ENCODE measurements around the gene FUOM.
"Not testable (repeated sequence)": the region's sequence is repeated elsewhere in the genome, so short reads cannot be mapped to it uniquely, and the experiment has no call there.

The FUOM gene

DNA sequence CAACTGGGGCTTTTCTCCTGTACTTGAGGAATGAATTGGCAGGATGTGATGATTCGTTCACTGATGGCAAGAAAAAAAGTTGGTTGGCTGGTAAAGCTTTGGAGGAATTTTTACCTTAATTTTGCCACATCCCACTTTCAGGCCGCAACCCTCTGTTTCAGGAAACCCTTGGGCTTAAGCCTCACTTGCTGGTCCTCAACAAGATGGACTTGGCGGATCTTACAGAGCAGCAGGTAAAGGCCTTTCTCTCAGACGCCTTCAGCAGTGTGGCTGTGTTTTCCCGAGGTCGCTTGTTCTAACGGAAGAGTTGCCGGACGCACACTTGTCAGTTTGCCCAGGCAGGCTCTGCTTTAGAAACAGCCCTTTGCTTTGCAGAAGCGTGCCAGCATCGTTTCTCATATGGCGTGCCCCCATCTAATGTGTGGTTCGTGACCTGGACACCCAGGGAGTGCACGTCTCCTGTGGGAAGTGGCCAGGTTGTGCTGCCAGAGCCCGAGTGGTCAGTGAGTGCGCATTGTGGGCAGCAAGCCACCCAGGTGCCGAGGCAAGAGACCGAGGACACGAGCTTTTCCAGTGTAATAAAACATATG lies 38.3 kb upstream of the FUOM start:
- Histone ChIP-seq H3K36me3 (ENCODE audit: insufficient read depth, low read length) (peaks cover 40% of the 10 kb centered on the region), H3K4me1 (ENCODE audit: insufficient read depth, low read length) (no peaks in the 10 kb centered on the region), H3K4me3 (ENCODE audit: low read depth in 1 of 2, low read length in 2 of 2) (no peak overlapping the region), H3K9ac (ENCODE audit: low read length) (no peak overlapping the region), H3K27ac (ENCODE audit: low read depth, low read length) (no peak overlapping the region), H3K9me3 (ENCODE audit: low read length) (no peaks in the 10 kb centered on the region), H3K27me3 (ENCODE audit: control insufficient read depth in 1 of 2, insufficient read depth in 2 of 2, low read length in 2 of 2) (no peaks in the 10 kb centered on the region)

DNA sequence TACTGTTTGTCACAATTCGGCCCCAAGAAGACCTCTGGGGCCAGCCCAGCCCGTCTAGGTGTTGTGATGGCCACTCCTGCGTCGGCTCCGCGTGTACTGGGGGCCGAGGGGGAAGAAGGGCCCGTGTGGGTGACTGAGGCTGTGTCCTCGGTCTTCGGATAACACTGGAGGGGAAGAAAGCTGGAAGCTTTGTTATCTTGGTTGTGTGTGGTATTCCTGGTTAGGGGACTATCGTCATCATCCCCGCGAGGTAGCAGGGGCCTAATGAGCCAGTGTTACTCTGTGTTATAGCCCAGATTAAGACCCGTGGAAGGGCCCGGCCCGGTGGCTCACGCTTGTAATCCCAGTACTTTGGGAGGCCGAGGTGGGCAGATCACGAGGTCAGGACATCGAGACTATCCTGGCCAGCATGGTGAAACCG lies 37.0 kb upstream of the FUOM start:
- Histone ChIP-seq H3K36me3 (ENCODE audit: insufficient read depth, low read length) (peaks cover 36% of the 10 kb centered on the region), H3K4me1 (ENCODE audit: insufficient read depth, low read length) (no peaks in the 10 kb centered on the region), H3K9ac (ENCODE audit: low read length) (peak overlapping the region; percentile 76), H3K27me3 (ENCODE audit: control insufficient read depth in 1 of 2, insufficient read depth in 2 of 2, low read length in 2 of 2) (no peaks in the 10 kb centered on the region), H3K27ac (ENCODE audit: low read depth, low read length) (peak overlapping the region; percentile 86), H3K9me3 (ENCODE audit: low read length) (no peaks in the 10 kb centered on the region), H3K4me3 (ENCODE audit: low read depth in 1 of 2, low read length in 2 of 2) (peak overlapping the region; percentile 78 to 95)

DNA sequence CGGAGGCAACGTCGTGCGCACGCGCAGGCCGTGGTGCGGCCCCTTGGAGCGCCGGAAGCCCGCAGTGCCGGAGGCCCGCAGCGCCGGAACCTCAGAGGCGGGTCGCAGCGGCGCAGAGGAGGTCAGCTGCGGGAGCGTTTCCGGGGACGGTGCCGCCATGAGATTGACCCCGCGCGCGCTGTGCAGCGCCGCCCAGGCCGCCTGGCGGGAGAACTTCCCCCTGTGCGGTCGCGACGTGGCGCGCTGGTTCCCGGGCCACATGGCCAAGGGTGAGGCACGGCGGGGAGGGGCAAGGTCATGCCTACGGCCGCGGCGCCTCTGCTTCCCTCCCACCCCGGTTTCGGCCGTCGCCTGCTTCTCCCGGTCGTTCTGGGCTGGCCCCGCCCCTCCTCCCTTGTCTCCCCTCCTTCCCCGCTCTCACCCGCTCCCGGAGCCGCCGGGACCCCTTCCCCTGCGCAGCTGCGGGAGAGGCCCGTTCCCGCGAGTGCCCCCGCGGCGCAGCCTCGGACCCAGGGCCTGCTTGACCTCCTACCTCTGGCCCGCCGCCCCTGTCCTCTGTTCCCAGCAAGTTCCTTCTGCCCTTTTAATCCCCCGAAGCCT lies 36.3 kb upstream of the FUOM start, which contains the start of gene MTG1:
Gene MTG1, plus strand, starts transcription at position 94 of the 600 bp plus-strand sequence. Its CDS starts 64 bp downstream, at position 158.
- Histone ChIP-seq H3K4me3 (ENCODE audit: low read depth in 1 of 2, low read length in 2 of 2) (peak within 1 kb of the TSS; percentile 78 to 95), H3K9me3 (ENCODE audit: low read length) (no peaks in the 10 kb centered on the region), H3K27me3 (ENCODE audit: control insufficient read depth in 1 of 2, insufficient read depth in 2 of 2, low read length in 2 of 2) (no peaks in the 10 kb centered on the region), H3K36me3 (ENCODE audit: insufficient read depth, low read length) (peaks cover 32% of the 10 kb centered on the region), H3K4me1 (ENCODE audit: insufficient read depth, low read length) (no peaks in the 10 kb centered on the region), H3K27ac (ENCODE audit: low read depth, low read length) (peak within 1 kb of the TSS; percentile 86), H3K9ac (ENCODE audit: low read length) (peak within 1 kb of the TSS; percentile 76)

GRCh38 chr10:133393401-133394063 lies 35.7 kb upstream of the FUOM start:
- Histone ChIP-seq H3K4me3 (ENCODE audit: low read depth in 1 of 2, low read length in 2 of 2) (peak overlapping the region; percentile 78 to 95), H3K27me3 (ENCODE audit: control insufficient read depth in 1 of 2, insufficient read depth in 2 of 2, low read length in 2 of 2) (no peaks in the 10 kb centered on the region), H3K27ac (ENCODE audit: low read depth, low read length) (no peak overlapping the region), H3K36me3 (ENCODE audit: insufficient read depth, low read length) (peaks cover 26% of the 10 kb centered on the region), H3K9me3 (ENCODE audit: low read length) (no peaks in the 10 kb centered on the region), H3K9ac (ENCODE audit: low read length) (no peak overlapping the region), H3K4me1 (ENCODE audit: insufficient read depth, low read length) (no peaks in the 10 kb centered on the region)

DNA sequence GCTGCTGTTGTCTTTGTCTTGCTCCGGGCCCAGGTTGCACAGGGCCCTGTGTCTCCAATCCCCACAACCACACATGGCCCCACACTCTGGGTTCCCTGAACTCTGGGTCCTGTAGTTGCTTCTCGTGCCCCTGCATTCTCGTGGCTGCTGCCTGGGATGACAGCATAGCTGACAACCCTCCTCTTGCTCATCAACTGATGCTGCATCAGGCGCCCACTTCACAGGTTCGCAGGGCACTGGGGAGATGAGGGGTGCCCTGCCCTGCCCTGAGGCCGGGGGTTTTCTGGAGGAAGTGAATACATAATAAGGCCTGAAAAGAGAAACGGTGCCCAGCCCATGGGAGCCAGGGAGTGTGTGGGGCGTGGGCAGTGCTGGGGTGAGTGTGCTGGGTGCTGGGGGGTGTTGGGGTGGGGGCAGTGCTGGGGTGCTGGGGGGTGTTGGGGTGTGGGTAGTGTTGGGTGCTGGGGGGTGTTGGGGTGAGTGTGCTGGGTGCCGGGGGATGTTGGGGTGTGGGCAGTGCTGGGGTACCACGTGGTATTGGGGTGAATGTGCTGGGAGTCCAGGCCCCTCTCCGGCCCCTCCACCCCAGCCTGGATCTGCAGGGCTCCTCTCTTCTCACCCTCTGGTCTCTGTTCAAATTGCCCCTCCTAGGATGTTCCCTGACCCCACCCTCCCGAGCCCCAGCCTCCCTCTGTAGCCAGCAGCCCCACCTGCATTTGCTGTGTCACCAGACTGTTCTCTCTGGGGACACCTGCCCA lies 34.1 kb upstream of the FUOM start:
- Histone ChIP-seq H3K4me1 (ENCODE audit: insufficient read depth, low read length) (no peaks in the 10 kb centered on the region), H3K36me3 (ENCODE audit: insufficient read depth, low read length) (peaks cover 14% of the 10 kb centered on the region), H3K9me3 (ENCODE audit: low read length) (no peaks in the 10 kb centered on the region), H3K27me3 (ENCODE audit: control insufficient read depth in 1 of 2, insufficient read depth in 2 of 2, low read length in 2 of 2) (no peaks in the 10 kb centered on the region), H3K4me3 (ENCODE audit: low read depth in 1 of 2, low read length in 2 of 2) (no peak overlapping the region), H3K27ac (ENCODE audit: low read depth, low read length) (no peak overlapping the region), H3K9ac (ENCODE audit: low read length) (no peak overlapping the region)

- peaks cover 11% of the 10 kb centered on the region for H3K36me3 ChIP-seq (ENCODE audit: insufficient read depth, low read length)
- H3K9me3 ChIP-seq (ENCODE audit: low read length), result no peaks in the 10 kb centered on the region
- no peak overlapping the region for H3K4me3 ChIP-seq (ENCODE audit: low read depth in 1 of 2, low read length in 2 of 2)
- no peak overlapping the region for H3K9ac ChIP-seq (ENCODE audit: low read length)
- no peak overlapping the region for H3K27ac ChIP-seq (ENCODE audit: low read depth, low read length)
- no peaks in the 10 kb centered on the region for H3K27me3 ChIP-seq (ENCODE audit: control insufficient read depth in 1 of 2, insufficient read depth in 2 of 2, low read length in 2 of 2)
- H3K4me1 ChIP-seq (ENCODE audit: insufficient read depth, low read length), result no peaks in the 10 kb centered on the region
Measured at GRCh38 chr10:133391249-133391635, 33.4 kb upstream of the FUOM start.

GRCh38 chr10:133390597-133391248 lies 32.9 kb upstream of the FUOM start:
- no peaks in the 10 kb centered on the region for H3K27me3 ChIP-seq (ENCODE audit: control insufficient read depth in 1 of 2, insufficient read depth in 2 of 2, low read length in 2 of 2)
- H3K9me3 ChIP-seq (ENCODE audit: low read length), result no peaks in the 10 kb centered on the region
- H3K4me3 ChIP-seq (ENCODE audit: low read depth in 1 of 2, low read length in 2 of 2), result no peak overlapping the region
- no peaks in the 10 kb centered on the region for H3K4me1 ChIP-seq (ENCODE audit: insufficient read depth, low read length)
- peaks cover 6% of the 10 kb centered on the region for H3K36me3 ChIP-seq (ENCODE audit: insufficient read depth, low read length)
- H3K27ac ChIP-seq (ENCODE audit: low read depth, low read length), result no peak overlapping the region
- no peak overlapping the region for H3K9ac ChIP-seq (ENCODE audit: low read length)

- Histone ChIP-seq H3K9ac (ENCODE audit: low read length) (no peak overlapping the region), H3K36me3 (ENCODE audit: insufficient read depth, low read length) (peaks cover 6% of the 10 kb centered on the region), H3K27ac (ENCODE audit: low read depth, low read length) (no peak overlapping the region), H3K27me3 (ENCODE audit: control insufficient read depth in 1 of 2, insufficient read depth in 2 of 2, low read length in 2 of 2) (no peaks in the 10 kb centered on the region), H3K4me1 (ENCODE audit: insufficient read depth, low read length) (no peaks in the 10 kb centered on the region), H3K9me3 (ENCODE audit: low read length) (no peaks in the 10 kb centered on the region), H3K4me3 (ENCODE audit: low read depth in 1 of 2, low read length in 2 of 2) (no peak overlapping the region)
Measured at GRCh38 chr10:133388973-133389818, 31.4 kb upstream of the FUOM start.

DNA sequence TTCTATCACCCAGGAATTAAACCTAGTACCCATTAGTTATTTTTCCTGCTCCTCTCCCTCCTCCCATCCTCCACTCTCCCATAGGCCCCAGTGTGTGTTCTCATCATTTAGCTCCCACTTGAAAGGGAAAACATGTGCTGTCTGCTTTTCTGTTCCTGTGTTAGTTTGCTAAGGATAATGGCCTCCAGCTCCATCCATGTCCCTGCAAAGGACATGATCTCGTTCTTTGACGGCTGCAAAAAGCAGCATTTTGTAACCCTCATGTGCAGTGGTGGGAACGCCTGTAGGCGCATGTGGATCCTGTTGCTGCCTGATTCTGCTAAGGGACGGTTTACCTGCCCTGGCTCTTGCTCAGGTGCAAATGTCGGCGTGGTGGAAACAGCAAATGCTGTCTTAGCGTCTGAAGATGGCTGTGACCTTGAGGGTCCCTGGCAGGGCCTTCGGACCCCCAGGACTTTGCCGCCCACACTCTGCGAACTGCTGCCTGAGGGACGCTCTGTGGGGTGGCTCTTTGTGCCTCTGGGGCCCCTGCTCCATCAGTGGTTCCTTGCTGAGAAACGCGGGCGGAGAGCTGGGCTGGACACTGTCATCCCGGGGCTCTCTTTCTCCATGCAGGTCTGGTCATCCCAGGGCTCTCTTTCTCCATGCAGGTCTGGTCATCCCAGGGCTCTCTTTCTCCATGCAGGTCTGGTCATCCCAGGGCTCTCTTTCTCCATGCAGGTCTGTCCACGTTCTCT lies 30.6 kb upstream of the FUOM start:
- H3K4me3 ChIP-seq (ENCODE audit: low read depth in 1 of 2, low read length in 2 of 2), result no peak overlapping the region
- no peaks in the 10 kb centered on the region for H3K27me3 ChIP-seq (ENCODE audit: control insufficient read depth in 1 of 2, insufficient read depth in 2 of 2, low read length in 2 of 2)
- H3K27ac ChIP-seq (ENCODE audit: low read depth, low read length), result no peak overlapping the region

GRCh38 chr10:133386951-133387350 lies 29.1 kb upstream of the FUOM start:
- not testable (repeated sequence) for H3K4me1 ChIP-seq (ENCODE audit: insufficient read depth, low read length); H3K36me3 ChIP-seq (ENCODE audit: insufficient read depth, low read length); H3K4me3 ChIP-seq (ENCODE audit: low read depth in 1 of 2, low read length in 2 of 2); H3K27me3 ChIP-seq (ENCODE audit: control insufficient read depth in 1 of 2, insufficient read depth in 2 of 2, low read length in 2 of 2); H3K9me3 ChIP-seq (ENCODE audit: low read length); H3K9ac ChIP-seq (ENCODE audit: low read length); H3K27ac ChIP-seq (ENCODE audit: low read depth, low read length)

More for the DNA sequence above, 30.6 kb upstream of the FUOM start:
- H3K4me1 ChIP-seq (ENCODE audit: insufficient read depth, low read length), result no peaks in the 10 kb centered on the region
- no peak overlapping the region for H3K9ac ChIP-seq (ENCODE audit: low read length)
- no peaks in the 10 kb centered on the region for H3K9me3 ChIP-seq (ENCODE audit: low read length)
- H3K36me3 ChIP-seq (ENCODE audit: insufficient read depth, low read length), result peaks cover 6% of the 10 kb centered on the region
